Measurements from ENCODE around the gene ADTRP.

The ADTRP gene

GRCh38 chr6:11769244-11769643 lies 9.4 kb downstream of the ADTRP start:
- no peak for ATAC-seq
- TF ChIP-seq BACH2 (CRISPR knock-in tag; IDR thresholded peaks at IDR 0.05; ENCODE audit: borderline replicate concordance) = no peak
- TF ChIP-seq SNAI2 (CRISPR knock-in tag; IDR thresholded peaks at IDR 0.05) = no peak
- TF ChIP-seq ZFP3 (CRISPR knock-in tag; IDR thresholded peaks at IDR 0.05) = no peak

GRCh38 chr6:11767978-11768756 lies 10.4 kb downstream of the ADTRP start:
- no peak for TF ChIP-seq TCF4 (CRISPR knock-in tag; IDR thresholded peaks at IDR 0.05; ENCODE audit: borderline replicate concordance)
- TF ChIP-seq CREB5 (CRISPR knock-in tag; IDR thresholded peaks at IDR 0.05; ENCODE audit: low read depth) = no peak
- no peak for TF ChIP-seq ZNF8 (CRISPR knock-in tag; IDR thresholded peaks at IDR 0.05)
- TF ChIP-seq GLIS3 (CRISPR knock-in tag; IDR thresholded peaks at IDR 0.05) = no peak
- no peak for TF ChIP-seq OSR1 (CRISPR knock-in tag; IDR thresholded peaks at IDR 0.05)
- no peak for TF ChIP-seq ZC3H10 (CRISPR knock-in tag; IDR thresholded peaks at IDR 0.05)
- no peak for TF ChIP-seq ESRRG (CRISPR knock-in tag; IDR thresholded peaks at IDR 0.05)
- no peak for TF ChIP-seq ISL1 (CRISPR knock-in tag; IDR thresholded peaks at IDR 0.05)
- no peak for TF ChIP-seq POU6F1 (CRISPR knock-in tag; IDR thresholded peaks at IDR 0.05; ENCODE audit: borderline replicate concordance, low read depth)
- no peak for TF ChIP-seq TOX (CRISPR knock-in tag; IDR thresholded peaks at IDR 0.05; ENCODE audit: borderline replicate concordance)
- no peak for TF ChIP-seq SNAI2 (CRISPR knock-in tag; IDR thresholded peaks at IDR 0.05)
- TF ChIP-seq ZNF70 (CRISPR knock-in tag; IDR thresholded peaks at IDR 0.05) = no peak
- TF ChIP-seq ARNTL (CRISPR knock-in tag; IDR thresholded peaks at IDR 0.05; ENCODE audit: borderline replicate concordance, low read depth) = no peak
- TF ChIP-seq ZFP3 (CRISPR knock-in tag; IDR thresholded peaks at IDR 0.05) = no peak
- no peak for TF ChIP-seq CSDC2 (CRISPR knock-in tag; IDR thresholded peaks at IDR 0.05)
- TF ChIP-seq PPARA (CRISPR knock-in tag; IDR thresholded peaks at IDR 0.05; ENCODE audit: borderline replicate concordance) = no peak
- TF ChIP-seq PATZ1 (CRISPR knock-in tag; IDR thresholded peaks at IDR 0.05; ENCODE audit: borderline replicate concordance) = no peak
- no peak for TF ChIP-seq BACH2 (CRISPR knock-in tag; IDR thresholded peaks at IDR 0.05; ENCODE audit: borderline replicate concordance)
- no peak for TF ChIP-seq CSRNP3 (CRISPR knock-in tag; IDR thresholded peaks at IDR 0.05)
- TF ChIP-seq RARB (CRISPR knock-in tag; IDR thresholded peaks at IDR 0.05) = no peak
- ATAC-seq = no peak

- ATAC-seq = no peak
- TF ChIP-seq ZNF70 (CRISPR knock-in tag; IDR thresholded peaks at IDR 0.05) (no peak), RARB (CRISPR knock-in tag; IDR thresholded peaks at IDR 0.05) (no peak), OSR1 (CRISPR knock-in tag; IDR thresholded peaks at IDR 0.05) (no peak), SNAI2 (CRISPR knock-in tag; IDR thresholded peaks at IDR 0.05) (no peak), GLIS3 (CRISPR knock-in tag; IDR thresholded peaks at IDR 0.05) (no peak), TCF4 (CRISPR knock-in tag; IDR thresholded peaks at IDR 0.05; ENCODE audit: borderline replicate concordance) (no peak), ARNTL (CRISPR knock-in tag; IDR thresholded peaks at IDR 0.05; ENCODE audit: borderline replicate concordance, low read depth) (no peak), ZFP30 (CRISPR knock-in tag; IDR thresholded peaks at IDR 0.05) (no peak), BACH2 (CRISPR knock-in tag; IDR thresholded peaks at IDR 0.05; ENCODE audit: borderline replicate concordance) (no peak), ZNF8 (CRISPR knock-in tag; IDR thresholded peaks at IDR 0.05) (no peak), CSRNP3 (CRISPR knock-in tag; IDR thresholded peaks at IDR 0.05) (no peak), ISL1 (CRISPR knock-in tag; IDR thresholded peaks at IDR 0.05) (no peak), ZC3H10 (CRISPR knock-in tag; IDR thresholded peaks at IDR 0.05) (no peak), CSDC2 (CRISPR knock-in tag; IDR thresholded peaks at IDR 0.05) (no peak), ZNF565 (CRISPR knock-in tag; conservative IDR thresholded peaks at IDR 0.05; ENCODE audit: low read depth) (no peak)
These were observed 11.1 kb downstream of the ADTRP start for GRCh38 chr6:11767458-11767857.

Data from SK-N-SH treated with all-trans-retinoic acid at 6 μM for 48 hours (cell line).